ENCODE results near the gene LCE3E.
"Not testable (repeated sequence)": the region's sequence is repeated elsewhere in the genome, so short reads cannot be mapped to it uniquely, and the experiment has no call there.

The LCE3E gene, protein sequence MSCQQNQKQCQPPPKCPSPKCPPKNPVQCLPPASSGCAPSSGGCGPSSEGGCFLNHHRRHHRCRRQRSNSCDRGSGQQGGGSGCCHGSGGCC

DNA sequence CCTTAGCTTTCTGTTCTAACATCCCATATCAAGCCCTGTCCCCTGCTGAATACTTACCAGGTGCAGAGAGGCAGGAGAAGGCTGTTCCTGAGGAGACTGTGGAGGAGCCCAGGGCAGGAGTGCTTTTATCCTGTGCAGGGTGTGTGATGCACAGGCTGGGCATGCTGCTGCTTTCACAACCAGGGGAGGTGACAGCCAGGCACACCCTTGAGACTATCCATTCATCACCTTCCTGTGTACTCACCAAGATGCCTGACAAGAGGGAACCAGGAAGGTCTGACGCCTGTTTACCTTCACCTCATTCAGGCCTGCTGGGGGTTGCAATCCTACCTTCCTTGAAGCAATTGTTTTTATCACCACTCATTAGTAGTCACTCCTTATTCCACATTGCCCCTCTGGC lies at the start of gene LCE3E:
Gene LCE3E (minus strand): TSS at position 100 of the 400 bp plus-strand sequence. CDS start 572 bp downstream, outside the sequence.
- in situ Hi-C loops (cut with MboI; ENCODE audit: low sequenced_read_pairs) = no loop called here

- in situ Hi-C loops (cut with MboI; ENCODE audit: low sequenced_read_pairs) = no loop called here
Observed at GRCh38 chr1:152613511-152613910, 46.9 kb upstream of the LCE3E start, which contains the start of gene LCE3B. TSS of gene LCE3B (plus strand) at chr1:152613811. CDS start at chr1:152613811, 0 bp downstream.

- in situ Hi-C loops (cut with MboI; ENCODE audit: low sequenced_read_pairs) = no loop called here
Observed at GRCh38 chr1:152599934-152600333, 33.4 kb upstream of the LCE3E start, which contains the start of gene LCE3C. TSS of gene LCE3C (plus strand) at chr1:152600234. CDS start at chr1:152600732, 498 bp downstream.

DNA sequence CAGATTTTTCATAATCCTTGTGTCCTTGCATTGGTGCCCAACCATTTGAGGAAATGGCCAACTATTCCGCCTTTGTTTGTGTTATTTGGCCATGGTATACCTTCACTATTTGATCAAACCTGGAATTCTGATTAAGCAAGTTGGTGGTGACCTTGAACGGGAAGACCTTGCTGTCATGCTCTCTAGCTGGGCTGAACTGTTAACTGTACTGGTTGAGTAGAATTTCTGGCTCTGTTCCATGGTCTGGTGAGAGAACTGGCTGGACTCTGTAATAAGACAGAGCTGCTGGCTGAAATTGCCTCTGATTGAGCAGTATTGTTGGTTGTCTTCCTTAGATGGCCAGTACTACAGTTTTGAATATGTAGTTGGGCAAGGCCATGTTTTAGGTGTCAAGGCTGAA lies 30.4 kb upstream of the LCE3E start:
- in situ Hi-C loops (cut with MboI; ENCODE audit: low sequenced_read_pairs) = no loop called here

DNA sequence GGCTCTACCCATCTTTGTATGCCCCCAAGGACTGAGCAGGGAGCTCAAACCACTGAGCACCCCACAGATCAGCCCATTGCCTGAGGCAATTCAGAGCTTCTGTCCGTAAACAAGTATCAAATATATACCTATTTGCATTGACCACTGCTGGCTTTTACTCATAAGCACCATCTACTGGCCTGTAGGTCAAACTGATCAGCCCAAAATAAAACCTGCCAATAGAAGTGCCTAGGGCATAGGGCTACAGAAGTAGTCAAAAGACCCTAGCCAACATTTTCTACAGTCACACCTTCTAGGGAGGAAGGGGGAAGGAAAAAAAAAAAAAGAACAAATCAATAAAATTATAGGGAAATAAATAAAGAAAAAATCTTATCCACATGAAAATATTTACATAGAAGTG lies 19.0 kb upstream of the LCE3E start:
- in situ Hi-C loops (cut with MboI; ENCODE audit: low sequenced_read_pairs) = no loop called here

DNA sequence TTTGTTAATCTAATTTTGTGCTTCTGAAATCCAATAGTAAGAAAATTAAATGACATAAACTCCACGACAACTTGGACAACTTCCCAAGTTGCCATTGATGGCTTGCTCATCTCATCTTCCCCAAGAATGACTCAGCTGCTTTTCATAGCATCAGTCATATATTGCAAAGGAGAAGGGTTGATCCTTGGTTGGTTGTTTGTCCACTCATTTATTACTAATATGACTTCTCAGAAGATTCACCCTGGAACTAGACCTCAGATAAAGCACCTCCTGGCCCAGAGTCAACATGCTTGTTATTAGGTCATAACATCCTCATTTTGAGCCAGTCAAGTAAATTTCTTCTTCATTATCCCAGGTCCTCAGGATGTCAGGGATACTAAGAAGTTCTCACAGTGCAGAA lies 16.1 kb upstream of the LCE3E start:
- in situ Hi-C loops (cut with MboI; ENCODE audit: low sequenced_read_pairs) = no loop called here

GRCh38 chr1:152580433-152580832 lies 13.9 kb upstream of the LCE3E start, which contains the start of gene LCE3D:
TSS of gene LCE3D (minus strand) at chr1:152580516. CDS start at chr1:152579936, 580 bp downstream.
- in situ Hi-C loops (cut with MboI; ENCODE audit: low sequenced_read_pairs) = no loop called here

GRCh38 chr1:152579526-152579925 lies 12.9 kb upstream of the LCE3E start:
- in situ Hi-C loops (cut with MboI; ENCODE audit: low sequenced_read_pairs) = not testable (repeated sequence)

DNA sequence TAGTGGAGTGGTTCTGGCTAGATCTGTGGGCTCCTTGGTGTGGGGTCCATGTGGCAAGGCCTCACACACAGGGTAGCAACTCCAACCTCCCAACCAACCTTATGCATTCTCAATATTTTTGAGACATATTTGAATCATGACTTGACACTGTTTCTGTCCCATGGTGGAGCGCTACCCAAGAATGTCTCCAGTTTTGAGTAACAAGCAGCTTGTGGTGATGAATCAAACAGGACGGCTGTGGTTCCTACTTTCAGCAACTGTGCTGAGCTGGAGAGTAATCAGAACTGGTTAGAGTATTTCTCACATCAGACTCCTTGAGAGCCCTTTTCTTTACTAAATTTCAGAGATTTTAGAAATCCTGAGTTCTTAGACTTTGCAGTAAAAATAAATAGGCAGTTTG lies 10.6 kb upstream of the LCE3E start:
- in situ Hi-C loops (cut with MboI; ENCODE audit: low sequenced_read_pairs) = no loop called here

GRCh38 chr1:152565535-152566215 lies 905 bp downstream of the LCE3E start:
- in situ Hi-C loops (cut with MboI; ENCODE audit: low sequenced_read_pairs) = no loop called here

DNA sequence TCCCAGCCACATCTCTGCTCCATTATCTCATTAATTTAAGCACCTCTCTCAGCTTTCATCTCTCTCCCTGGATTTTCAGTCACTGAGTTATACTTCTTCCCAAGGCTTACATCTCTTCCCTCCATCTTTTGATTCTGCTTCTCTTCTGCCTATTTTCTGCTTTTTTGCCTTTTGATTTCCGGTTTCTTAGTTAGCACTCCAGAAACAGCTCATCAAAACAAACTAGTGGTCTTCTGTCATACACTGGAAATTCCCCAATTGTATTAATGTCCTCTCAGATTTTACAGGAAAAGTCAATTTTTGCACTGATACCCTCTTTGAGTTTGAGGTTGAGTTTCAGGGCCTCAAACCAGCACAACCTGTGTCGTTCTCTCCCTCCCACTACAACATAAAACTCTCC lies 1.5 kb downstream of the LCE3E start:
- in situ Hi-C loops (cut with MboI; ENCODE audit: low sequenced_read_pairs) = no loop called here

DNA sequence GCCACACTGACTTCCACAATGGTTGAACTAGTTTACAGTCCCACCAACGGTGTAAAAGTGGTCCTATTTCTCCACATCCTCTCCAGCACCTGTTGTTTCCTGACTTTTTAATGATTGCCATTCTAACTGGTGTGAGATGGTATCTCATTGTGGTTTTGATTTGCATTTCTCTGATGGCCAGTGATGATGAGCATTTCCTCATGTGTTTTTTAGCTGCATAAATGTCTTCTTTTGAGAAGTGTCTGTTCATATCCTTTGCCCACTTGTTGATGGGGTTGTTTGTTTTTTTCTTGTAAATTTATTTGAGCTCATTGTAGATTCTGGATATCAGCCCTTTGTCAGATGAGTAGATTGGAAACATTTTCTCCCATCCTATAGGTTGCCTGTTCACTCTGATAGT lies 18.2 kb downstream of the LCE3E start:
- in situ Hi-C loops (cut with MboI; ENCODE audit: low sequenced_read_pairs) = not testable (repeated sequence)

DNA sequence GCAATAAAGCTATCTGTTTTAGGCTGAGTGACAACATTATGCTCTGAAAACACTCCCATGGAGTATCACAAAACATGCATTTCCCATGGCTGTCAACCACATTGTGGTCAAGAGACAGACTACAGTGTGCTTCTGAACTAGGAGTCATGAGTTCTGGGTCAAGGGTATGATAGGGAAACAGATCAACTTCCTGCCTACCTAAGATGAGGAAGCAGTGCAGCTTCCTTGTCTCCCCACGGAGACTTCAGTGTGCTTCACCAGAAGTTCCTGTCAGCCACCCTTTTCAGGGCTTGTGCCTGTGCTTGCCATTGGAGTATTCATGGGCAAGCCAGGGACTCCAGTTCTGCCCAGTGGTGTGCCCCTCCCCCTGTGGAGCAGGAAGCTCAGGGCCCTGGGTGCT lies 19.9 kb downstream of the LCE3E start:
- in situ Hi-C loops (cut with MboI; ENCODE audit: low sequenced_read_pairs) = no loop called here

DNA sequence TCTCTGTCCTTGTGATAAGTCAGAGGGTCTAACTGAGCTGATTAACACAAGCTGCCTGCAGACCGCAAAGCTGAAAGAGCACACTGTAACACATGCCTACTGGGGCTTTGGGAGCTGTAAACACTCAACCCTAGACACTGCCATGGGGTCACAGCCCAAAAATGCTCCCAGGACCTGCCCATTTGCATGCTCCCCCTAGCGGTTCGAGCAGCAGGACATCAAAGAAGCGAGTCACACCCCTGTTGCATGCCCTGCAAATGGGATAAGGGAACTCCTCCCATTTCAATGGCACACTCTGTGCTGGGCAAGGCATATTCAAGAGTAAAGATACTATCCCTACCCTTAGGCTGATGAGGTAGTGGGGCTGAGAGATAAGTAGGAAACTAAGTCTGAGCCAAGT lies 22.8 kb downstream of the LCE3E start:
- in situ Hi-C loops (cut with MboI; ENCODE audit: low sequenced_read_pairs) = no loop called here

GRCh38 chr1:152539901-152540300 lies 26.7 kb downstream of the LCE3E start:
- in situ Hi-C loops (cut with MboI; ENCODE audit: low sequenced_read_pairs) = no loop called here

DNA sequence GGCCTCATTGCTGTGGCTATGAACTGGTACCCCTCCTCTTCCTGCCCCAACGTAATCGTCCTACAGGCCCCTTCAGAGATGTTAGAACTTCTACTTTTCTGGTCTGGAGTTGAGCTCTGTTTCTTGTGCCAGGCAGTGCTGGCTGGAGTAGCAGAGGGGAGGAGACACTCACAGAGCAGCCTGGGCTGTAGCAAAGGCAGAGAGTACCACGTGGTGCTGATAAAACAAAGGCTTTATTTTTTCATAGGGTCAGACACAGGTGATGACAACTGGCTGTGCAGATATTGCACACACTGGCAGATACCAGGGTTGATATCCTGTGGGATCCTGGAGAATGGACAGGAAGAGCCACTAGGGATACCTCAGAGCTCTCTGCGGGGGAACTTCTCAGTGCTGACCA lies 29.1 kb downstream of the LCE3E start:
- in situ Hi-C loops (cut with MboI; ENCODE audit: low sequenced_read_pairs) = no loop called here

DNA sequence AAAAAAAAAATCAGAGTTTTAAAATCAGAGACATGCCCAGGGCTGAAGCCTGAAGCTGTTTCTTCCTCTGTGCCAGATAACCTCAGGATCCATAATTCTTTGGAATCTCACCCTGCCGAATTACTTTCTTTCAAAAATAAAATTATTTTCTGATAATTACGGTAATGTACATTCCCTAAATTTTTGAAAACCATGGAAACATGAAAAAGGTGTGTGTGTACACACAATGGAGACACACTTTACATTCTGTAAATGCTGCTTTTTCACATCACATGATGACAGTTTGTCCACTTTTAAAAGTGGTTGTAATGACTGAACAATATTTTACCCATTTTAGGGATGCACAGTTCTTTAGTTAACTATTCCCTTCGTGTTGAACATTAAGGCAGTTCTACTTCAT lies 30.8 kb downstream of the LCE3E start:
- in situ Hi-C loops (cut with MboI; ENCODE audit: low sequenced_read_pairs) = no loop called here

GRCh38 chr1:152533327-152533938 lies 33.1 kb downstream of the LCE3E start:
- in situ Hi-C loops (cut with MboI; ENCODE audit: low sequenced_read_pairs) = no loop called here

- in situ Hi-C loops (cut with MboI; ENCODE audit: low sequenced_read_pairs) = no loop called here
Observed at GRCh38 chr1:152525080-152525641, 41.4 kb downstream of the LCE3E start.

DNA sequence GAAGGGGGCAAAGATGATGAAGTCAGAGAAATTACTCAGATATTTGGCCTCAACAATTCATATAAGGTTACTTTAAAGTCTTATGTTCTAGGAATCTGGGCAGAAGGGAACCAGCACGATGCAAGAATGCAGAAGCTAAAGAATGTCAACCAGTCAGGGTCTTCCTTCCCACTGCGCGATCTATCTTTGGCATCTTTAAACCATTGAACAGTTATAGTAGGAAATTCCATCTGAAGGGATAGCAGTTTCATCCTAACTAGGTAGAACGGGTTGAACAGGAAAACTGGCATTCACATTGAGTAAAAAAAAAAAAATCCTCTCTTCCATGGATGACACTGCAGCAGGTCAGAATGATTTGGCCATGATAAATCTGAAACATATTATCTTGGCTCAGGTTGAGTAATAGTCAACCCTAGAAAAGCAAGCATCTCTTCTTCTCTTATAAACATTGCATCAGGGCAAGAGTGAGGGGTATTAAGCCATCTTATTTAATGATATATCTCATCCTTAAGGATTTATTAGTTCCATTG lies 46.0 kb downstream of the LCE3E start:
- in situ Hi-C loops (cut with MboI; ENCODE audit: low sequenced_read_pairs) = no loop called here

DNA sequence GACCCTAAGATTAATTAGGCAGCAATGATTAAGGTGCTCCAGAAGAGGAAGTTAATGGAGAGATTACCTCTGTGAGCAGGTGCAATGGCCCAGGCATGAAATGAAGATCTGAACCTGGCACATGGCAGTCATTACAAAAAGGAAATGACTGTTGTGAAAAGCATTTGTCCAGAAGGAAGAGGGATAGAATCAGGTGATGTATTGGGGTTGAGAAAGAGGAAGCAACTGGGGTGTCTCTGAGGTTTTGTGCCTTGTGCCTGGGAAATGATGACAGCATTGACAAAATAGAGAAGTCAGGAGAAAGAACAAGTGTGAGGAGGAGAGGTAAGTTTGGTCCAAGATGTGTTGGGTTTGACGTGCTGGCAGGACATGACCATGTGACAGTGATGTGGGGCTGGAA lies 46.7 kb downstream of the LCE3E start:
- in situ Hi-C loops (cut with MboI; ENCODE audit: low sequenced_read_pairs) = no loop called here

Data from HL-60/S4 treated with retinoic acid at 250 ng/mL for 4 days and 3 days (cell line).